HG03354 (cell line): ENCODE data around the gene RUBCN.
"Not testable (repeated sequence)": the region's sequence is repeated elsewhere in the genome, so short reads cannot be mapped to it uniquely, and the experiment has no call there.

Source experiments
- ATAC-seq: cut with Tn5 transposase; IDR thresholded peaks from one replicate; pipeline ENCODE4 v1.9.1; 2021; ENCODE audit warnings: mild to moderate bottlenecking; ENCODE audit not compliant: unreplicated experiment, poor library complexity, severe bottlenecking

Gene RUBCN

GRCh38 chr3:197737319-197737649, 580 bp upstream of the RUBCN start:
- ATAC-seq, result no peak

GRCh38 chr3:197736010-197736490, 654 bp downstream of the RUBCN start:
- ATAC-seq, result no peak

GRCh38 chr3:197734667-197735318, 1.9 kb downstream of the RUBCN start:
- peak; percentile 56 for ATAC-seq

GRCh38 chr3:197733042-197733441, 3.7 kb downstream of the RUBCN start:
- no peak for ATAC-seq

- ATAC-seq, result not testable (repeated sequence)
Observed at GRCh38 chr3:197731483-197731882, 5.2 kb downstream of the RUBCN start.

GRCh38 chr3:197730770-197731169, 5.9 kb downstream of the RUBCN start:
- not testable (repeated sequence) for ATAC-seq

GRCh38 chr3:197730200-197730599, 6.5 kb downstream of the RUBCN start:
- ATAC-seq, result no peak

- ATAC-seq, result no peak
Observed at GRCh38 chr3:197728487-197728886, 8.2 kb downstream of the RUBCN start.

GRCh38 chr3:197727878-197728277, 8.8 kb downstream of the RUBCN start:
- ATAC-seq, result not testable (repeated sequence)

GRCh38 chr3:197722734-197723133, 14.0 kb downstream of the RUBCN start:
- no peak for ATAC-seq

- ATAC-seq, result no peak
Observed at GRCh38 chr3:197720694-197721093, 16.0 kb downstream of the RUBCN start.

- no peak for ATAC-seq
Observed at GRCh38 chr3:197718891-197719290, 17.8 kb downstream of the RUBCN start.

GRCh38 chr3:197714251-197714650, 22.5 kb downstream of the RUBCN start:
- no peak for ATAC-seq

GRCh38 chr3:197713477-197713822, 23.3 kb downstream of the RUBCN start:
- peak; percentile 23 for ATAC-seq

- ATAC-seq, result peak; percentile 91
Observed at GRCh38 chr3:197711973-197712707, 24.6 kb downstream of the RUBCN start.

- ATAC-seq, result not testable (repeated sequence)
Observed at GRCh38 chr3:197710965-197711364, 25.7 kb downstream of the RUBCN start.

- ATAC-seq, result no peak
Observed at GRCh38 chr3:197709135-197709534, 27.6 kb downstream of the RUBCN start.

GRCh38 chr3:197706658-197707057, 30.0 kb downstream of the RUBCN start:
- no peak for ATAC-seq

- ATAC-seq, result no peak
Observed at GRCh38 chr3:197701841-197702240, 34.9 kb downstream of the RUBCN start.

- no peak for ATAC-seq
Observed at GRCh38 chr3:197700095-197700494, 36.6 kb downstream of the RUBCN start.

- ATAC-seq, result no peak
Observed at GRCh38 chr3:197697355-197697754, 39.3 kb downstream of the RUBCN start.
